PC-9 (cell line): ENCODE data around the gene FAF1. TPM values are rescaled to one million over a fixed set of nuclear protein-coding genes. Genes with fewer than 3 reads are reported as not detected.

Source experiments
- BruUV-seq: library from RNA; stranded (reverse); fragments of 400-500 nt; replicated peaks from 2 replicates; lab custom pipeline; 2021; lab: Mats Ljungman, UMichigan
- CTCF ChIA-PET: fragments of 300-600 bp; sonication (Branson Sonifier 250); formaldehyde crosslinking; loops from one replicate; lab custom pipeline; 2022; ENCODE audit warnings: antibody characterized with exemption; lab: Charles Lee
- POLR2A ChIA-PET: fragments of 300-600 bp; sonication (Branson Sonifier 250); formaldehyde crosslinking; loops from one replicate; lab custom pipeline; 2022; ENCODE audit warnings: antibody characterized with exemption; ENCODE audit not compliant: unreplicated experiment; lab: Charles Lee
- DNase-seq, 2 experiments: peaks; one replicate each; pipeline versions ENCODE4 v3.0.0 to v3.0.0-alpha.2; 2015 to 2022; ENCODE audit warnings: mixed read lengths in 1 of 2
- H2AFZ ChIP-seq: fragments of 200-600 bp; sonication (generic); 2 replicates; pipeline ENCODE4 v1.8.1; 2017; ENCODE audit warnings: antibody characterized with exemption
- H3F3A ChIP-seq: fragments of 200-600 bp; sonication (generic); 2 replicates; pipeline ENCODE4 v1.8.1; 2017; ENCODE audit warnings: antibody characterized with exemption, mild to moderate bottlenecking, low read depth; ENCODE audit not compliant: insufficient read depth
- H3K27ac ChIP-seq: fragments of 200-600 bp; sonication (generic); 2 replicates; pipeline ENCODE4 v1.6.1; 2016; ENCODE audit warnings: mixed run types
- H3K27me3 ChIP-seq: fragments of 200-600 bp; sonication (generic); 2 replicates; pipeline ENCODE4 v1.6.1; 2016; ENCODE audit warnings: low read depth, mixed run types; ENCODE audit not compliant: insufficient read depth
- H3K36me3 ChIP-seq: fragments of 200-600 bp; sonication (generic); 2 replicates; pipeline ENCODE4 v1.6.1; 2016; ENCODE audit warnings: low read depth, mixed run types
- H3K4me1 ChIP-seq: fragments of 200-600 bp; sonication (generic); replicated peaks from 2 replicates; pipeline ENCODE4 v1.6.1; 2016; ENCODE audit warnings: mixed run types; ENCODE audit not compliant: insufficient read depth
- H3K4me2 ChIP-seq: fragments of 200-600 bp; sonication (generic); 2 replicates; pipeline ENCODE4 v1.6.1; 2017; ENCODE audit warnings: mixed run types
- H3K4me3 ChIP-seq: fragments of 200-600 bp; sonication (generic); 2 replicates; pipeline ENCODE4 v1.6.1; 2016; ENCODE audit warnings: mixed run types
- H3K79me2 ChIP-seq: fragments of 200-600 bp; sonication (generic); 2 replicates; pipeline ENCODE4 v1.6.1; 2017; ENCODE audit warnings: low read depth, mixed run types
- H3K9me2 ChIP-seq: fragments of 200-600 bp; sonication (generic); 2 replicates; pipeline ENCODE4 v1.8.1; 2017; ENCODE audit warnings: mild to moderate bottlenecking; ENCODE audit not compliant: insufficient read depth
- H3K9me3 ChIP-seq: fragments of 200-600 bp; sonication (generic); 2 replicates; pipeline ENCODE4 v1.8.1; 2016; ENCODE audit warnings: low read depth; ENCODE audit not compliant: insufficient read depth
- H4K20me1 ChIP-seq: fragments of 200-600 bp; sonication (generic); 2 replicates; pipeline ENCODE4 v1.8.1; 2017; ENCODE audit not compliant: insufficient read depth
- CTCF ChIP-seq: fragments of 200-600 bp; sonication (generic); conservative IDR thresholded peaks from 2 replicates; pipeline ENCODE4 v1.6.1; 2017; ENCODE audit warnings: mixed run types, antibody characterized with exemption, mild to moderate bottlenecking, moderate library complexity
- EZH2 ChIP-seq: fragments of 200-600 bp; sonication (generic); IDR thresholded peaks from 2 replicates; pipeline ENCODE4 v1.8.0; 2017; ENCODE audit warnings: antibody characterized with exemption, low read depth
- intact Hi-C: fragments of 100-400 bp; cut with micrococcal nuclease; formaldehyde crosslinking; loops from one replicate; pipeline ENCODE4 v1.10.0; 2022; ENCODE audit not compliant: unreplicated experiment
- total RNA-seq: library from RNA; stranded (reverse); gene quantifications from 2 replicates; pipeline ENCODE4 v1.2.3, GENCODE V29; 2021

The FAF1 gene
- total RNA-seq, 1 experiment from 2014 or later: 105 TPM

DNA sequence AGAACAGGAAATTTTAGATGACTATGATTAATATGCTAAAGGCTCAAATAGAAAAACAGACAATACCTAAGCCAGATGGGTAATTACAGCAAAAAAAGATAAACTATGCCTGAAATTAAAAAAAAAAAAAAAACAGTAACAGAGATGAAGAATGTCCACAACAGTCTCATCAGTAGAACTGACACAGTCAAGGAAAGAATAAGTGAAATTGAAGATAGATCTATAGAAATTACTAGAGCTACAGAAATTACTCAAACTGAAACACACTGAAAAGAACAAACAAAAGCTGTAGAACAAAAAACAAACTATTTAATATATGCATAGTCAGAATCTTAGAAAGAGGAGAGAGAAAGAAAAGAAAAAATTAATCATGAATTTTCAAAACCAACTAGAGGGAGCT lies 112.8 kb downstream of the FAF1 start:
- intact Hi-C loops: no loop called here
- peaks cover 3% of the 10 kb centered on the region; the same call in 1 of the 2 replicates for H4K20me1 ChIP-seq
- DNase-seq: no peak
- TF ChIP-seq CTCF (no peak), EZH2 (no peak)
- ChIA-PET POLR2A (no interaction called here), CTCF (interaction anchor here (0.6 kb wide), 1 partner anchor 9 kb away, joined by 3 read pairs; no protein-coding TSS in a partner anchor)
- no peak overlapping the region for H3K4me2 ChIP-seq
- no peaks in the 10 kb centered on the region for H3K9me2 ChIP-seq
- peaks cover 21% of the 10 kb centered on the region; the same call in 1 of the 2 replicates for H3K79me2 ChIP-seq
- no peak overlapping the region for H2AFZ ChIP-seq
- H3F3A ChIP-seq: peaks cover 6% of the 10 kb centered on the region; the same call in 1 of the 2 replicates
- H3K9me3 ChIP-seq: no peaks in the 10 kb centered on the region
- no TSS peak for BruUV-seq
- H3K27me3 ChIP-seq: no peaks in the 10 kb centered on the region
- H3K4me3 ChIP-seq: no peak overlapping the region
- no peaks in the 10 kb centered on the region for H3K4me1 ChIP-seq
- no peak overlapping the region for H3K27ac ChIP-seq
- H3K36me3 ChIP-seq: no peaks in the 10 kb centered on the region

- Histone ChIP-seq H3K4me2 (no peak overlapping the region), H2AFZ (no peak overlapping the region), H3K27ac (no peak overlapping the region), H3K4me1 (no peaks in the 10 kb centered on the region), H4K20me1 (peaks cover 3% of the 10 kb centered on the region; the same call in 1 of the 2 replicates), H3K9me3 (no peaks in the 10 kb centered on the region), H3K36me3 (no peaks in the 10 kb centered on the region), H3F3A (peaks cover 6% of the 10 kb centered on the region; the same call in 1 of the 2 replicates), H3K79me2 (peaks cover 21% of the 10 kb centered on the region; the same call in 1 of the 2 replicates), H3K27me3 (no peaks in the 10 kb centered on the region), H3K4me3 (no peak overlapping the region), H3K9me2 (no peaks in the 10 kb centered on the region)
- CTCF ChIA-PET: no interaction called here
- POLR2A ChIA-PET: no interaction called here
- BruUV-seq: no TSS peak
- no peak for DNase-seq
- no peak for TF ChIP-seq CTCF
- TF ChIP-seq EZH2: no peak
- intact Hi-C loops: no loop called here
Measured at GRCh38 chr1:50846224-50846839, 113.7 kb downstream of the FAF1 start.

DNA sequence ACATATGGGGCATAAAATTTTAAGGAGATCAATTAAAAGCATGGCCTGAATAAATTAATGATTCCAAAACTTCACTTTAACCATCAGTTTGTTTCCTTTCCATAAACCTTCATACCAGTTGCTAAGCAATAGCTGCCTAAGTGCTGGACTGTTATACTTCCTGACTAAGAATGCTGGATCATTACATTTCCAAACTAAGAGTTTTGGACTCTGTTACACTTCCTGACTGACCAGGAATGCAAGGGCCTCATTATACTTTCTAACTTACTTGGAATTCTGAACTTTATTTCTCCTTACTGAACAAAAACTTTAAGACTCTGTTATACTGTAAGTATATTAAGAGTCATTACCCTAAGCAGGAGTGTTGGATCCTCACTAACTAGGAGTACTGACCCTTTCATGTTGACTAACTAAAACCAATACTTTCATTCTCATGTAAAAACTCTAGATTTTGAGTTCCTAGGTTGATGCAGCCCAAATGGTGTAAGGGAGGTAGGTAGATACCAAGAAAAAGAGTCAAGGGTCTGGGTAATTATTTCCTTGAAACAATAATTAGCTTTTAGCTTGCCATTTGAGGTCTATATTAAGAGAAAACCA lies 118.2 kb downstream of the FAF1 start:
- H3K36me3 ChIP-seq: no peaks in the 10 kb centered on the region

More for the DNA sequence above, 118.2 kb downstream of the FAF1 start:
- Histone ChIP-seq H3K4me3 (no peak overlapping the region), H3K9me2 (no peaks in the 10 kb centered on the region), H3K9me3 (no peaks in the 10 kb centered on the region), H3K27ac (no peak overlapping the region), H2AFZ (no peak overlapping the region), H3K79me2 (peaks cover 36% of the 10 kb centered on the region), H3K27me3 (no peaks in the 10 kb centered on the region), H3K4me1 (no peaks in the 10 kb centered on the region), H3F3A (peaks cover 10% of the 10 kb centered on the region; the same call in 1 of the 2 replicates), H4K20me1 (peaks cover 3% of the 10 kb centered on the region; the same call in 1 of the 2 replicates), H3K4me2 (no peak overlapping the region)
- BruUV-seq: no TSS peak
- CTCF ChIA-PET: interaction anchor here (1.0 kb wide), 1 partner anchor 31 kb away, joined by 3 read pairs; no protein-coding TSS in a partner anchor
- intact Hi-C loops: no loop called here
- TF ChIP-seq CTCF (no peak), EZH2 (no peak)
- no peak for DNase-seq
- POLR2A ChIA-PET: no interaction called here
